Immature natural killer cell (primary cell): ENCODE results near the gene RCCD1. TPM values are rescaled to one million over a fixed set of nuclear protein-coding genes. Genes with fewer than 3 reads are reported as not detected.

Experiments used
- DNase-seq, 3 donors: peaks; one replicate each; pipeline ENCODE4 v3.0.0; 2022; ENCODE audit warnings: mixed read lengths in 1 of 3
- H3K27ac Mint-ChIP-seq, 6 donors: one replicate each; pipeline ENCODE4 v1.8.0; 2020; ENCODE audit warnings: mixed read lengths in 6 of 6, mild to moderate bottlenecking in 5 of 6, inconsistent platforms in 4 of 6, moderate library complexity in 3 of 6
- H3K27me3 Mint-ChIP-seq, 3 donors: one replicate each; pipeline ENCODE4 v1.8.0; 2020 to 2021; ENCODE audit warnings: low read depth in 3 of 3, mild to moderate bottlenecking in 3 of 3, mixed read lengths in 3 of 3, moderate library complexity in 3 of 3, inconsistent platforms in 1 of 3
- H3K36me3 Mint-ChIP-seq, 3 donors: one replicate each; pipeline ENCODE4 v1.8.0; 2020; ENCODE audit warnings: mixed read lengths in 3 of 3, inconsistent platforms in 2 of 3, mild to moderate bottlenecking in 2 of 3
- H3K4me1 Mint-ChIP-seq, 2 donors: one replicate each; pipeline ENCODE4 v1.8.0; 2020; ENCODE audit warnings: inconsistent platforms in 2 of 2, mild to moderate bottlenecking in 2 of 2, mixed read lengths in 2 of 2, moderate library complexity in 1 of 2
- H3K4me3 Mint-ChIP-seq, 5 donors: one replicate each; pipeline ENCODE4 v1.8.0; 2020; ENCODE audit warnings: mild to moderate bottlenecking in 5 of 5, mixed read lengths in 5 of 5, inconsistent platforms in 3 of 5, moderate library complexity in 3 of 5
- H3K9me3 Mint-ChIP-seq, 6 donors: one replicate each; pipeline ENCODE4 v1.8.0; 2020; ENCODE audit warnings: mild to moderate bottlenecking in 6 of 6, mixed read lengths in 6 of 6, inconsistent platforms in 4 of 6, moderate library complexity in 3 of 6
- polyA plus RNA-seq, 3 donors: library from polyadenylated mRNA; unstranded; fragments of 300-500 nt; fragmentation: Illumina TruSeq; gene quantifications; one replicate each; pipeline ENCODE4 v1.2.3, GENCODE V29; 2021

RCCD1 gene
- polyA plus RNA-seq, 3 donors from 2014 or later, result 1.6 to 3.0 TPM; not detected in 1

- Mint-ChIP-seq H3K4me1 (peaks cover 4 to 7% of the 10 kb centered on the region in 2 donors), H3K27ac (no peak overlapping the region), H3K36me3 (peaks cover 2 to 10% (median 9%) of the 10 kb centered on the region in 3 donors), H3K9me3 (no peaks in the 10 kb centered on the region), H3K27me3 (no peaks in the 10 kb centered on the region), H3K4me3 (no peak overlapping the region)
- no peak for DNase-seq
These were observed 24.9 kb downstream of the RCCD1 start for GRCh38 chr15:90979582-90979981.

- peaks cover 0 to 8% (median 7%) of the 10 kb centered on the region in 3 donors for H3K36me3 Mint-ChIP-seq
- peaks cover 4 to 7% of the 10 kb centered on the region in 2 donors for H3K4me1 Mint-ChIP-seq
- no peak overlapping the region for H3K4me3 Mint-ChIP-seq
- H3K9me3 Mint-ChIP-seq, result no peaks in the 10 kb centered on the region
- no peak overlapping the region for H3K27ac Mint-ChIP-seq
- no peaks in the 10 kb centered on the region for H3K27me3 Mint-ChIP-seq
- DNase-seq, result no peak
These were observed 27.0 kb downstream of the RCCD1 start for GRCh38 chr15:90981681-90982080.

GRCh38 chr15:90982135-90982534, 27.5 kb downstream of the RCCD1 start:
- DNase-seq, result no peak
- Mint-ChIP-seq H3K27ac (peak overlapping the region in 2 of 6 donors; percentile 19 to 37), H3K4me3 (no peak overlapping the region)

GRCh38 chr15:90986790-90987507, 32.3 kb downstream of the RCCD1 start:
- Mint-ChIP-seq H3K4me1 (peaks cover 9 to 15% of the 10 kb centered on the region in 2 donors), H3K36me3 (no peaks in the 10 kb centered on the region), H3K4me3 (no peak overlapping the region), H3K27ac (peak overlapping the region in 1 of 6 donors; percentile 49), H3K27me3 (peaks cover 0 to 2% (median 0%) of the 10 kb centered on the region in 3 donors), H3K9me3 (peaks cover 0 to 2% (median 0%) of the 10 kb centered on the region in 6 donors)
- no peak for DNase-seq

More at GRCh38 chr15:90982135-90982534, 27.5 kb downstream of the RCCD1 start:
- no peaks in the 10 kb centered on the region for H3K9me3 Mint-ChIP-seq
- H3K36me3 Mint-ChIP-seq, result peaks cover 0 to 8% (median 7%) of the 10 kb centered on the region in 3 donors
- H3K4me1 Mint-ChIP-seq, result peaks cover 4 to 7% of the 10 kb centered on the region in 2 donors
- H3K27me3 Mint-ChIP-seq, result no peaks in the 10 kb centered on the region

GRCh38 chr15:90987561-90988141, 33.0 kb downstream of the RCCD1 start:
- H3K4me1 Mint-ChIP-seq, result peaks cover 7 to 15% of the 10 kb centered on the region in 2 donors
- peaks cover 0 to 2% (median 0%) of the 10 kb centered on the region in 3 donors for H3K27me3 Mint-ChIP-seq
- no peaks in the 10 kb centered on the region for H3K36me3 Mint-ChIP-seq
- DNase-seq, result no peak
- no peak overlapping the region for H3K27ac Mint-ChIP-seq
- no peak overlapping the region for H3K4me3 Mint-ChIP-seq
- H3K9me3 Mint-ChIP-seq, result peaks cover 0 to 2% (median 0%) of the 10 kb centered on the region in 6 donors

GRCh38 chr15:90988296-90988695, 33.6 kb downstream of the RCCD1 start:
- Mint-ChIP-seq H3K27me3 (peaks cover 0 to 2% (median 0%) of the 10 kb centered on the region in 3 donors), H3K9me3 (peaks cover 0 to 2% (median 0%) of the 10 kb centered on the region in 6 donors), H3K27ac (peak overlapping the region in 4 of 6 donors; percentile 3 to 54 (median 22)), H3K4me1 (peaks cover 8 to 12% of the 10 kb centered on the region in 2 donors), H3K36me3 (no peaks in the 10 kb centered on the region), H3K4me3 (peak overlapping the region in 4 of 5 donors; percentile 3 to 42 (median 11))
- no peak for DNase-seq

- Mint-ChIP-seq H3K36me3 (no peaks in the 10 kb centered on the region), H3K4me1 (peaks cover 13 to 18% of the 10 kb centered on the region in 2 donors), H3K9me3 (peaks cover 0 to 2% (median 0%) of the 10 kb centered on the region in 6 donors), H3K4me3 (no peak overlapping the region), H3K27me3 (peaks cover 0 to 3% (median 0%) of the 10 kb centered on the region in 3 donors), H3K27ac (peak overlapping the region in 1 of 6 donors; percentile 3)
- DNase-seq, result no peak
These were observed 34.5 kb downstream of the RCCD1 start for GRCh38 chr15:90989040-90989768.

GRCh38 chr15:90990446-90990845, 35.8 kb downstream of the RCCD1 start:
- Mint-ChIP-seq H3K36me3 (no peaks in the 10 kb centered on the region), H3K27ac (no peak overlapping the region), H3K4me1 (peaks cover 23 to 29% of the 10 kb centered on the region in 2 donors), H3K27me3 (peaks cover 0 to 8% (median 0%) of the 10 kb centered on the region in 3 donors), H3K4me3 (no peak overlapping the region), H3K9me3 (peaks cover 0 to 2% (median 0%) of the 10 kb centered on the region in 6 donors)
- no peak for DNase-seq

- peaks cover 0 to 8% (median 0%) of the 10 kb centered on the region in 3 donors for H3K27me3 Mint-ChIP-seq
- H3K4me3 Mint-ChIP-seq, result peak overlapping the region in 1 of 5 donors; percentile 15
- peaks cover 0 to 2% (median 0%) of the 10 kb centered on the region in 6 donors for H3K9me3 Mint-ChIP-seq
- H3K36me3 Mint-ChIP-seq, result no peaks in the 10 kb centered on the region
- no peak for DNase-seq
- peaks cover 24 to 32% of the 10 kb centered on the region in 2 donors for H3K4me1 Mint-ChIP-seq
- H3K27ac Mint-ChIP-seq, result peak overlapping the region in 2 of 6 donors; percentile 48 to 51
These were observed 37.1 kb downstream of the RCCD1 start for GRCh38 chr15:90991587-90992285.

GRCh38 chr15:90994059-90994416, 39.4 kb downstream of the RCCD1 start:
- Mint-ChIP-seq H3K9me3 (peaks cover 0 to 2% (median 0%) of the 10 kb centered on the region in 6 donors), H3K4me1 (peaks cover 19 to 24% of the 10 kb centered on the region in 2 donors), H3K27ac (peak overlapping the region; percentile 94 to 98 (median 97)), H3K4me3 (peak overlapping the region; percentile 98 to 99 (median 99)), H3K27me3 (peaks cover 0 to 8% (median 0%) of the 10 kb centered on the region in 3 donors), H3K36me3 (peaks cover 0 to 6% (median 5%) of the 10 kb centered on the region in 3 donors)
- no peak for DNase-seq

GRCh38 chr15:90994417-90995311, 40.0 kb downstream of the RCCD1 start, which contains the start of gene PRC1:
Gene PRC1 (minus strand): TSS chr15:90994535. CDS start chr15:90994417, 118 bp downstream.
- Mint-ChIP-seq H3K27me3 (peaks cover 0 to 6% (median 0%) of the 10 kb centered on the region in 3 donors), H3K27ac (peak within 1 kb of the TSS; percentile 94 to 98 (median 97)), H3K36me3 (peaks cover 0 to 8% (median 6%) of the 10 kb centered on the region in 3 donors), H3K4me1 (peaks cover 19 to 24% of the 10 kb centered on the region in 2 donors), H3K4me3 (peak within 1 kb of the TSS; percentile 98 to 99 (median 99)), H3K9me3 (peaks cover 0 to 2% (median 0%) of the 10 kb centered on the region in 6 donors)
- DNase-seq, result peak; percentile 96

- peak overlapping the region in 3 of 6 donors; percentile 2 to 39 (median 35) for H3K27ac Mint-ChIP-seq
- H3K4me3 Mint-ChIP-seq, result no peak overlapping the region
- peaks cover 12 to 16% of the 10 kb centered on the region in 2 donors for H3K4me1 Mint-ChIP-seq
- H3K27me3 Mint-ChIP-seq, result peaks cover 0 to 6% (median 0%) of the 10 kb centered on the region in 3 donors
- H3K9me3 Mint-ChIP-seq, result no peaks in the 10 kb centered on the region
- peaks cover 13 to 31% (median 16%) of the 10 kb centered on the region in 3 donors for H3K36me3 Mint-ChIP-seq
- no peak for DNase-seq
These were observed 44.1 kb downstream of the RCCD1 start for GRCh38 chr15:90998737-90999136.
